CD4-positive, alpha-beta T cell treated with Interleukin-4 for 1 hour (primary cell): ENCODE data around the gene ERF.

Experiments
- DNase-seq, 2 donors: peaks; one replicate each; pipeline ENCODE4 v3.0.0-alpha.2; 2020 to 2022

Gene ERF

DNA sequence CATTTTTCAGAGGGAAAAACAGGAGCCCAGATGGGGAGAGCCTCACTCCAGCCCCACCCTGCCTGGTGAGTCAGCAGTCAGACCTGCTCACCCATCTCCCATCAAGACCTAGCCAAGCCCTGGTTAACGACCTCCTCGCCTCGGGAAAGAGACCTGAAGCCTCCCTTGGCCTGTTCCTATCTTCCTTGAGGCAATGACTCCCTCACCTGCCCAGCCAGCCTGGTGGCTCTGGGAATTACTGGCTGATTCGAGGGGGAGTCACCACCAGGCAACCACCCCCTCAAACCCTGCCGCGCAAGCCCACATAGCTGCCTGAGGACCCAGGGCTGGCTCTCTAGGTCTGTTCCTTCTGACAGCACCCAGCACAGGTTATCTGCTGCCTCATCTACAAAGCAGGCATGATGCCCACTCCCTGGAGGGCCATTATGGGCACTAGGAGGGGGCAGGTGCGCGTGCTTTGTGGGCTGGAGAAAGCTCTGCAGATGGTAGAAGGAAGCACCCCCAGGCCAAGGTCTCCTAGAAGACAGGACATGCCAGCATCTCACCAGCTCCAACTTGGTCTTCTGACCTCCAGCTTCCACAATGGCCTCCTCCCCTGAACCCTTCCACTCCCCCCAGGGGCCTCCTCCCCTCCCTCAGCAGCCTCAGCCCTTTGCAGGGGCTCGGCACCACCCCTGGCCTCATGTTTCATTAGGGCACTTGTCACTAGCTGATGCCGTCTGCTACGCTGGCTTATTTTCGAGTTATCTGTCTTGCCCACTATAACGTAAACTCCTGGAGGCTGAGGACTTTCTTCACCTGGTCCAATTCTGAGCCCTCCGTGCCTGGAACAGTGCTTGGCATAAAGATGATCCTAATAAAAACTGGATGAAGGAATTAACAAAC lies 47.8 kb downstream of the ERF start:
- DNase-seq: no peak

DNA sequence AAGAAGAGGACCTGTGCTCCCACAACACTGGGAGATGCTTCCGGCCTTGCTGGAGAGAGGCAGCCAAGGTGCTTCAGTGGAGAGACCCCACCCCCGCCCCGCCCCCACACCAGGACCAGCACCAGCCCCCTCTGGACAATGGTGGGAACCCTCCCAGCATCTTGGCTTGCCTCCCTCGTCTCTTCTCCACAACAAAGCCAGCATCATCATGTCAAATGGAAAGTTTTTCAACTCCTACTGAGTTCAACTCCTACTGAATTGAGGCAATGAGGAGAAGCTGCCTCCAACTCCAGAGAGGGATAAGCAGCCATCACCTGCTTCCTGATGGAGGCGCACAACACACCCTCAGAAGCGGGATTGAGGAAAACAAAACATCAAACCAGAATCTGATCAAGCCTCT lies 50.3 kb downstream of the ERF start:
- no peak for DNase-seq

DNA sequence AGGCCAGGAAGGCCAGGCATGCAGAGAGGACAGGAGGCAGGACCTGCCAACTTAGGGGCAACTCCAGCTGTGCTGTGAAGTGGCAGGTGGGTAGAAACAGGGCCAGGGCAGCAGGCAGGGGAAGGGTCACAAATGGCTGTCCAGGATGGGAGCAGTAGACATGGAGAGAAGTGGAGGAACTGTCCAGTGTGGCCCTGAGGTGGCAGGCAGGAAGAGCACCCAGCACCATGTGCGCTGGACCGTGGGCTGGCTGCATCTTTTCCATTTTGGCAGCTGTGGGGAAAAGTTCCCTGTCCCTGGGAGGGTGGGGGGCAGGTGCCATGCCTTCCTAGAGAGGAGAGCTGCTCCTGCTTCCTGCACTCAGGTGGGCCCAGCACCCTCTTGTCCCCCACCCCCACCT lies 51.2 kb downstream of the ERF start:
- no peak for DNase-seq

DNA sequence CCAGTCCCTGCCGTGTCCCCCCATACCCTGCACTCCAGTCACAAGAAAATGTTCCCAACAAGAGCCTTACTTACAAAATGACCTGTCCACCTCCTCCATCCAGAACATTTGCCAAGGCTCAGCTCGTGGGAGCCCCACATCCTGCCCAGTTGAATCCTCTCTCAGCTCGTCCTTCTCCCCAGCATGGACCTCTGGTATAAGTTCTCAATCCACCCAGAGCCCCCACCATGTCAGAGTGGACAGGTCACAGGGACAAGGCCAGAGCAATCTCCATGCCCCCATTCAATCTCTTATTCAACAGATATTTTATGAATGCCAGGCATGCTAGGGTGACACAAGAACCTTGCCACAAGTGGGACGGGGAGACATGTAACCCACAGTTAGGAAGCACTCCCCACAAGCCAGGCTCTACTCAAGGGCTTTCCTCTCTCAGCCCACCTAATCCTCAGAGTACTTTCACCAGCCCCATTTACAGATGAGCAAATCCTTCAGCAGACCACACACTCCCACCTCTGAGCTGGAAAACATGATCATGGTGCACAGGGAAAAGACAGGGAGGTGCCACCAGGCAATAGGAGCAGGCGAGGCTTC lies 52.5 kb downstream of the ERF start:
- DNase-seq: no peak

DNA sequence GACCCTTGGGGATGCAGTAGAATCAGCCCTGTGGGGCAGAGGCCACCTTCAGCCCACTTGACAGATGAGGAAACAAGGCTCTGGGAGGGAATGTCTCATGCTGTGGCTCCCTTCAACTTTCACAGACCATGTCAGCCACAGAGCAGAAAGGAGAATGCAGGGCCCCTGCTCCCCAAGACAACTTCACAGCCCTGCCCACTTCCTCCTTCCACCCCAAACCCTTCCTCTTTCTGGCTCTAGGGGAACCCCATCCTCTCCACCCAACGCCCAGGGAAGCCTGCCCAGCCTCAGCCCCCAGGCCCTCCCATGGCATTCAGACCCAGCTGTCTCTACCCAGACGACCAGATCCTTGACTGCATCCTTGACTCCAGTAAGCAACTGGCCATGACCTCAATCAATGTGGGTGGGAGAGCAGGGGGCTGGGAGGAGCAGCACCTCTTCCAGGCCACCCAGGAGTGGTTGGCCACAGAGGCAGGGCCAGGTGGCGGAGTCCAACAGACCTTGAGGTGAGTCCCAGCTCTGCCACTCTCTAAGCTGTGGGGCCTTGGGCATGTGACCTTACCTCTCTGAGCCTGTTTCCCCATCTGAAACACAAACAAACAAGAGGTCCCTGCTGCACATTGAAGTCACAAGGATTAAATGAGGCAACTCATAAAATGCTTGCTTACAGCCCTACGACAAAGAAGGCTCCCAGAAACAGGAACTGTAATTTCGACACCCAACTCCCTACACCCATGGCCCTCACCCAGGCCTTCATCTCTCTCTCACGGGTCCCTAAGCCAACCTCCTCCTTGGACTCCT lies 53.2 kb downstream of the ERF start:
- DNase-seq: peak; percentile 76 to 86

DNA sequence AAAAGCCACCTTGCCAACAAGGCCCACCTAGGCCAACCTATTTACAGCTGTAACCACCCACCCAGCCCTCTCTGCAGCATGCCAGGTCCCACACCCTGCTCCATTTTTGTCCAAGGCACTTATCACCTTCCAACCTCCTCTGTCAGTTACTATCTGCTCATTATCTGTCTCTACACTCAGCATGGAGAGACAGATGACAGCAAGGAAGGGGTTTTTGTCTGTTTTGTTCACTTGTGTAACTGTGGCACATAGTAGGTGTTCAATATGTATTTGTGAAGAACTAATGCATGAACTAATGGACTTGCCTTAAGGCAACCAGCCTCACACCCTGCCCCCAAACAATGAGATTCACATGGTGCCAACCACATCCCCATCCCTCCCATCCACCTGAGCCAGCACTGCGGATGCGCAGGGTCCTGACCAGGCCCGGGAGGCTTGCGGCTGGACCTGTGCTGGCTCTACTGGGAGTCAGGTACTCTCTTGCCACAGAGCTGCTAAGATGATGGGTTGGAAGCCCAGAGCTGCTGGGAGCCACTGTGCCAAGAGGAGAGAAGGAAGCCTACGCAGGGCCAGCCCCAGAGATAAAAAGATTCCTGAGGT lies 54.7 kb downstream of the ERF start:
- DNase-seq: no peak

DNA sequence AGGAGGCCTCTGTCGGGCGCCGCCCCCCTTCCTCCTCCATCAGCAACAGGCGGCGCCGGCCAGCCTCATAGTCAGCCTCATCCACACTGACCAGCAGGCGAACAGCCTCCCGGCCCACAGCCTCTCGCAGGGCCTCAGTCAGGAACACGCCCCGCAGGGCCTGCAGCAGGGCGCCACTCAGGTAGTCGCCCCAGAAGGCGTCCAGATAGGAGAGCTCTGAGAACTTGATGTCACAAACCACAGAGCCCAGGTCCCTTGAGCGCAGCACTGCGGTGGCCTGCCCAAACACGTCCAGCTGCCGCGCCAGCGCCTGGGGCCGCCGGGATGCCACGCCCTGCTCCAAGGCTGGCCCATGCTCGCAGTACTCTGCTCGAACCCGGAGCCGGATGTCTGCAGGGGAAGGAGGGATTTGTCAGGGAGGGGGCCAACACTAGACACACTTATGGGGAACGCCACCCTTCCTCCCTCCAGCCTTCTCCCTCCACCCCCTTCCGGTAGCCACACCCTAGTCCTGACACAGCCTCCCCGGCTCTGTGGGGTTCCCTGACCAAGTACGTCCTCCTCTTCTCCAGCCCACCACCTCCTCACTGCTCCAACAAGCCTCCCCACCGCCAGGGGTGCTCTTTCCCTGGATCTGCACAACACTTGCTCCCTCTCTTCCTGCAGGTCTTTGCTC lies 55.4 kb downstream of the ERF start:
- DNase-seq: peak; percentile 75 to 77

DNA sequence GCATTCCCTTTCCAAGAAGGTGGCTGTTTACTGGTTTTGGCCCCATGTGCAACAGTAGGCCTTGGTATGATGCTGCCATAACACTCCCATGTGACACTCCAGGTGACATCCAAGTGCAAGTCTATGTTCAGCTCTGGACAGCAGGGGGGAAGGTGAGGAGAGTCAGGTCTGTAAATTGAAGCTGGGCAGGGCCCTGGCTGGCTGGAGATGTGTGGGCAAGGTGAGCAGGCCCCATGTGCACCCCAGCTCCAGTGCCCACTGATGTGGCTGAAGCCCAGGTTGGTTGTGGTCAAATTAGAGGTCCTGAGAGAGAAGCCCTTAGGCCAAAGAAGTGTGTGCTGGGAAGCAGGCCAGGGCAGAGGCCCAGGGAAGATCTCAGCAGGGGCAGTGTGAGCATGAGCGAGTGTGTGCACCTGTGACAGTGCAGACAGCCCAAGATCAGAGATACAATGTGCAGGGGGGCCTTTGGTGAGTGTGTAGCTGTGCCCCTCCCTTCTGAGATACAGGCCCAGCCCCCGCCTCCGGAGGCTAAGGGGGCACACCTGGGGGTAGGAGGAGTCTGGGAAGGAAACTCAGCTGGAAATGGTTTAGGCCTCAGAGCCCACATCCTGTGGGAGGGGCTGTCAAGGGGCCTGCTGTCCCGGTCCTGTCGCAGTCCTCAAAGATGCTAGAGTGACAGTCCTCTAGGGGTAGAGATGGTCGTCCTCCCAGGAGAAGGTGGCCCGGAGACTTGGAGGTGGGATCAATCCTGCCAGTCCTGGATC lies 56.1 kb downstream of the ERF start:
- DNase-seq: peak; percentile 80 to 86
